Activated CD4-positive, alpha-beta T cell treated with anti-CD3 and anti-CD28 coated beads, Interleukin-2, amount 10 ng/mL, durations not matched to agents 24 days and 14 days (primary cell): ENCODE data around the gene DNAJC8. TPM values are rescaled to one million over a fixed set of nuclear protein-coding genes. Genes with fewer than 3 reads are reported as not detected.

Source experiments
- DNase-seq: peaks from one replicate; pipeline ENCODE4 v3.0.0; 2022
- H3K27ac Mint-ChIP-seq: one replicate; pipeline ENCODE4 v1.8.0; 2022; ENCODE audit warnings: mild to moderate bottlenecking, mixed read lengths
- H3K27me3 Mint-ChIP-seq: one replicate; pipeline ENCODE4 v1.8.0; 2022; ENCODE audit warnings: mixed read lengths
- H3K36me3 Mint-ChIP-seq: one replicate; pipeline ENCODE4 v1.8.0; 2022; ENCODE audit warnings: low read depth, mild to moderate bottlenecking, mixed read lengths
- H3K4me1 Mint-ChIP-seq: one replicate; pipeline ENCODE4 v1.8.0; 2021; ENCODE audit warnings: mixed read lengths
- H3K4me3 Mint-ChIP-seq: one replicate; pipeline ENCODE4 v1.8.0; 2022; ENCODE audit warnings: mild to moderate bottlenecking, moderate library complexity, mixed read lengths
- H3K9me3 Mint-ChIP-seq: one replicate; pipeline ENCODE4 v1.8.0; 2021; ENCODE audit warnings: mixed read lengths
- intact Hi-C: fragments of 100-400 bp; cut with micrococcal nuclease; formaldehyde crosslinking; loops from one replicate; pipeline ENCODE4 v1.15.1; 2023
- total RNA-seq: library from RNA; stranded (reverse); gene quantifications from 2 replicates; pipeline ENCODE4 v1.2.3, GENCODE V29; 2022

Gene DNAJC8
- total RNA-seq, 1 donor from 2014 or later, result 103 TPM

DNA sequence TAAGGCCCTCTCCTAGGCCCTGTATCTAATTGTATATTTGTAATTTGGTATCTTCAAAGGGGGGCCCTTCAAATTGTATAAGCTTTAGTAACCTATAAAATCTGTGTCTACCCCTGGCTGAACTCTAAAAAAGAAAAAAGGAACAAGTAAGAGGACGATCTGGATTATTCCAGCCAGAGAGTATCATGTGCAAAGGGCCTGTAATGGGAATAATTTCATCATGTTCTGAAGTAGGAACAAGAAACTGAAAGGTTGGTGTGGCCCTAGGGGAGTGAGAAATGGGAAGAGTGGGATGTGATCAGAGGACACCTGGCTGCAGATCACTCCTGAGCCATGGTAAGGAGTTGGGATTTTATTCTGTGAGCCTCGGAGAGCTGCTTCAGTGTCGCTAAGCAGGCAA, 71.1 kb downstream of the DNAJC8 start:
- H3K27me3 Mint-ChIP-seq, result peaks cover 58% of the 10 kb centered on the region
- H3K9me3 Mint-ChIP-seq, result no peaks in the 10 kb centered on the region
- no peaks in the 10 kb centered on the region for H3K36me3 Mint-ChIP-seq
- intact Hi-C loops, result no loop called here
- no peak for DNase-seq
- peaks cover 8% of the 10 kb centered on the region for H3K4me1 Mint-ChIP-seq
- no peak overlapping the region for H3K4me3 Mint-ChIP-seq
- H3K27ac Mint-ChIP-seq, result no peak overlapping the region

DNA sequence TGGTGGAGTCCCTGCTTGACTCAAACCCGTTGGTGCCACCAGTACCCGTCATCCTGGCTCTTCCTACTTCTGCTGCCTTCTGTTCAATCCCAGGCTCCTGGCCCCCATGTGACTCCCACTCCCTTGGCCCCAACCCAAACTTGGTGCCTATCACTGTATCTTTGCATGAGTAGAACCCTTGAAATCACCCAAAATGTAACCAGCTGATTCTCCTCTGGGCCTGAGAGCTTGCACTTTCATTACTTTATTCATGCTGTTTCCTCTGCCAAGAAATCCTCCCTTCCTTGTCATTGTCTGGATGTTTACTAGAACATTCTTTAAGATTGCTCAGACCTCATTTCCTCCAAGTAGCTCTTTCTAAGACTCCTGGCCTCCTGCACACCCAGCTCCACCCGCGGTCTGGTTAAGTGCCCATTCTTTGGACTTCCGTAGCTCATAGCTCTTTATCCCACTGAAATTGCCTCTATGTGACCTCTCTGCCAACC, 72.0 kb downstream of the DNAJC8 start:
- H3K4me1 Mint-ChIP-seq, result peaks cover 8% of the 10 kb centered on the region
- intact Hi-C loops, result no loop called here
- H3K9me3 Mint-ChIP-seq, result no peaks in the 10 kb centered on the region
- DNase-seq, result no peak
- no peaks in the 10 kb centered on the region for H3K36me3 Mint-ChIP-seq
- peaks cover 55% of the 10 kb centered on the region for H3K27me3 Mint-ChIP-seq
- no peak overlapping the region for H3K27ac Mint-ChIP-seq
- H3K4me3 Mint-ChIP-seq, result no peak overlapping the region

DNA sequence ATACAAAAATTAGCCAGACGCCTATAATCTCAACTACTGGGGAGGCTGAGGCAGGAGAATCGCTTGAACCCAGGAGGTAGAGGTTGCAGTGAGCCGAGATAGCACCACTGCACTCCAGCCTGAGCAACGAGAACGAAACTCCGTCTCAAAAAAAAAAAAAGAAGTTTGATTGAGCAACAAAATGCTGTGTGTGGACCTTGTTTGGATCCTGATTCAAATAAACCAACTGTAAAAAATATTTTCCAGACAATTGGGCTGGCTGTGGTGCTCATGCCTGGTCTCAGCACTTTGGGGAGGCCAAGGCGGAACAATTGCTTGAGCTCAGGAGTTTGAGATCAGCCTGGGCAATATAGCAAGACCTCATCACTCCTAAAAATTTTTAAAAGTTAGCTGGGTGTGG, 73.1 kb downstream of the DNAJC8 start:
- H3K27ac Mint-ChIP-seq, result no peak overlapping the region

DNA sequence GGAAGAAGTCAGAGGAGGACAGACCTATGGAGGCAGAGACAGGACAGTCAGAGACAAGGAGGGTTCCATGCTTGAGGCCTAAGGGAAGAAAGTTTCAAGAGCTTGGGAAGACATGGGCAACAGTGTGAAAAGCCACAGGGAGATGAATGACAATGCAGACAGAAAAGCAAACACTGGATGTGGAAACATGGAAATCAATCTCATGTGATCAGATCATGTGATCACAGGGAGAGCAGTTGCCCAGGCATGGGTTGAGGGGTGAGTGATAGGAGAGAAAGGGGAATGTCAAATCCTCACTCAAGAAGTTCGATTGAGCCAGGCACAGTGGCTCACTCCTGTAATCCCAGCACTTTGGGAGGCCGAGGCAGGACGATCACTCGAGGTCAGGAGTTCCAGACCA, 73.6 kb downstream of the DNAJC8 start:
- DNase-seq, result no peak
- intact Hi-C loops, result no loop called here
- Mint-ChIP-seq H3K27me3 (peaks cover 60% of the 10 kb centered on the region), H3K4me1 (peaks cover 8% of the 10 kb centered on the region), H3K4me3 (no peak overlapping the region), H3K9me3 (no peaks in the 10 kb centered on the region), H3K36me3 (no peaks in the 10 kb centered on the region), H3K27ac (no peak overlapping the region)

More for the DNA sequence above, 73.1 kb downstream of the DNAJC8 start:
- Mint-ChIP-seq H3K4me3 (no peak overlapping the region), H3K27me3 (peaks cover 61% of the 10 kb centered on the region), H3K9me3 (no peaks in the 10 kb centered on the region), H3K36me3 (no peaks in the 10 kb centered on the region), H3K4me1 (peaks cover 8% of the 10 kb centered on the region)
- intact Hi-C loops, result no loop called here
- DNase-seq, result no peak

DNA sequence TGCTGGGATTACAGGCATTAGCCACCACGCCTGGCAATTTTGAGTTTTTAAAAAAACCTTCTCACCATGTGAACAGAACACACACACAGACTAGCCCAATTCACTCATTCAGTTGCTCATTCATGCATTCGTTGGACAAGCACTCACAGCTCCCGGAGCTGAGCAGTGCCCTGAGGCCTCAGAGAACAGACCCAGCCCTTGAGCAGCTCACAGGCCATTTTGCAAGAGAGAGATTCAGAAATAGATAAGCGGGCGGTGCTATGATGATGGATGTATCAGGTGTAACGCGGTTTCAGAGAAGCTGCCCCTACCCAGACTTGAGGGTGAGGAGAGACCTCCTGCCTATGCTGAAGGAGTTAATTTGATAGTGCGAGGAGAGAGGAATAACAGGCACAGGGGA, 74.9 kb downstream of the DNAJC8 start:
- H3K36me3 Mint-ChIP-seq, result peaks cover 1% of the 10 kb centered on the region
- no peaks in the 10 kb centered on the region for H3K9me3 Mint-ChIP-seq
- H3K27ac Mint-ChIP-seq, result no peak overlapping the region
- intact Hi-C loops, result no loop called here
- peaks cover 8% of the 10 kb centered on the region for H3K4me1 Mint-ChIP-seq
- no peak for DNase-seq
- no peak overlapping the region for H3K4me3 Mint-ChIP-seq
- H3K27me3 Mint-ChIP-seq, result peaks cover 55% of the 10 kb centered on the region

DNA sequence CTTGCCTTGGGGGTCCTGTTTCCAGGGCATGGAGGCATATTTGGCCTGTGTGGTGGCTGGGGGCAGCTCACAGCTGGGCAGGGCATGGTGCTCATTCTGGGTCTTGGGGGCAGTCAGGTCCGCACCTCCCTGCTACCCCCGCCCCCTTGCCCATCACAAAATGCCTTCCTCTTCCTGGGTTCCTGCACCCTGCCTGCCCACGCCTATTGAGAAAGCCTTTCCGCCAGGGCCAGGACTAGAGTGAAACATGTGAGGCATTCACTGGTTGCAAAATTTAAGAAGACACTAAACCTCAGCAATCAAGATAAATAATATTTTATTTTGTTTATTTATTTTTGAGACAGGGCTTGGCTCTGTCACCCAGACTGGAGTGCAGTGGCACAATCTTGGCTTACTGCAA, 76.0 kb downstream of the DNAJC8 start:
- no peak overlapping the region for H3K27ac Mint-ChIP-seq
- no peak overlapping the region for H3K4me3 Mint-ChIP-seq
- peaks cover 7% of the 10 kb centered on the region for H3K4me1 Mint-ChIP-seq
- peaks cover 1% of the 10 kb centered on the region for H3K36me3 Mint-ChIP-seq
- intact Hi-C loops, result no loop called here
- peaks cover 49% of the 10 kb centered on the region for H3K27me3 Mint-ChIP-seq
- DNase-seq, result no peak
- H3K9me3 Mint-ChIP-seq, result no peaks in the 10 kb centered on the region

DNA sequence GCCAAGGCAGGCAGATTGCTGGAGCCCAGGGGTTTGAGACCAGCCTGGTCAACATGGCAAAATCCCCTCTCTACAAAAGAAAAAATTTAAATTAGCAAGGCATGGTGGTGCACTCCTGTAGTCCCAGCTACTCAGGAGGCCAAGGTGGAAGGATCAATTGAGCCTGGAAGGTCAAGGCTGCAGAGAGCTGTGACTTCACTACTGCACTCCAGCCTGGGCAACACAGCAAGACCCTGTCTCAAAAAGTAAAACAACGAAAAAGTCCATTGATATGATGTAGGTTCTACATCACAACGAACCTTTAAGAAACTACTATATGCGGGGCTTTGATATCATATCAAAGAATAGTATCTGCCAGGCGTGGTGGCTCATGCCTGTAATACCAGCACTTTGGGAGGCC, 77.2 kb downstream of the DNAJC8 start:
- Mint-ChIP-seq H3K36me3 (peaks cover 1% of the 10 kb centered on the region), H3K4me3 (no peak overlapping the region), H3K27me3 (peaks cover 47% of the 10 kb centered on the region), H3K27ac (no peak overlapping the region), H3K9me3 (peaks cover under 1% of the 10 kb centered on the region), H3K4me1 (peaks cover under 1% of the 10 kb centered on the region)
- intact Hi-C loops, result no loop called here
- DNase-seq, result no peak

DNA sequence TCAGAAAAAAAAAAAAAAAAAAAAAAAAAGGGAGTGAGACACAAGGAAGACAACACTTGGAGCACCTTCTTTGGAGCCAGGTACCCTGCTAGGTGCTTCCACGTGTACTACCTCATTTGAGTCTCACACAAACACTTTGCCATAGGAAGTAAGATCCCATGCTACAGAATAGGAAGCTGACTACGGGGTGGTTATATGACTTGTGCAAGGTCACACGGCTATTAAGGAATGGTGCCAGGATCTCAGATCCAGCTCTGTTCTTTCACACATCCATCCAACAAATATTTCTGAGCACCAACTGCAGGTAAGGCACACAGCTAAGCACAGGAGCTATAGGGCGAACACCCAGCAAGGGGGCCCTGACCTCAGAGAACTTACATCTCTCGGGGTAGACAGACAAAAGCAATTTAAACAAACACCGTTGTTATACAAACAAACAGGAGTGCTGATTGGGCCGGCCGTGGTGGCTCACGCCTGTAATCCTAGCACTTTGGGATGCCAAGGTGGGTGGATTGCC, 78.7 kb downstream of the DNAJC8 start:
- H3K4me3 Mint-ChIP-seq, result no peak overlapping the region
- no peaks in the 10 kb centered on the region for H3K4me1 Mint-ChIP-seq
- H3K9me3 Mint-ChIP-seq, result peaks cover 10% of the 10 kb centered on the region
- peaks cover 1% of the 10 kb centered on the region for H3K36me3 Mint-ChIP-seq
- intact Hi-C loops, result no loop called here
- H3K27me3 Mint-ChIP-seq, result peaks cover 55% of the 10 kb centered on the region
- no peak overlapping the region for H3K27ac Mint-ChIP-seq
- DNase-seq, result no peak

Other genes starting within 250 kb of the DNAJC8 start
- gene EYA3, start 144.4 kb downstream of the DNAJC8 start, total RNA-seq, result 32.9 and 34.7 TPM in 2 replicates
- gene PTAFR, start 56.3 kb downstream of the DNAJC8 start, total RNA-seq, result 0.40 and 0.57 TPM in 2 replicates
- gene ATP5IF1, start 3.1 kb upstream of the DNAJC8 start, total RNA-seq, result 139 and 142 TPM in 2 replicates
- gene SESN2, start 26.5 kb upstream of the DNAJC8 start, total RNA-seq, result 14.1 and 14.8 TPM in 2 replicates
- 20.8 and 23.2 TPM in 2 replicates for gene MED18, start 96.0 kb upstream of the DNAJC8 start, total RNA-seq
- gene PHACTR4, start 136.7 kb upstream of the DNAJC8 start, total RNA-seq, result 29.6 and 30.5 TPM in 2 replicates